ENCODE data around the gene MTHFD1L. TPM values are rescaled to one million over a fixed set of nuclear protein-coding genes. Genes with fewer than 3 reads are reported as not detected.
"Not testable (repeated sequence)": the region's sequence is repeated elsewhere in the genome, so short reads cannot be mapped to it uniquely, and the experiment has no call there.

Gene MTHFD1L
- total RNA-seq, 1 donor from 2014 or later, result 39.0 TPM

GRCh38 chr6:151119823-151120524 lies 254.5 kb downstream of the MTHFD1L start:
- no peak for DNase-seq (ENCODE audit: low read depth)

GRCh38 chr6:151121900-151122299 lies 256.4 kb downstream of the MTHFD1L start:
- DNase-seq (ENCODE audit: low read depth), result peak; percentile 97

GRCh38 chr6:151123641-151124040 lies 258.1 kb downstream of the MTHFD1L start:
- not testable (repeated sequence) for DNase-seq (ENCODE audit: low read depth)

DNA sequence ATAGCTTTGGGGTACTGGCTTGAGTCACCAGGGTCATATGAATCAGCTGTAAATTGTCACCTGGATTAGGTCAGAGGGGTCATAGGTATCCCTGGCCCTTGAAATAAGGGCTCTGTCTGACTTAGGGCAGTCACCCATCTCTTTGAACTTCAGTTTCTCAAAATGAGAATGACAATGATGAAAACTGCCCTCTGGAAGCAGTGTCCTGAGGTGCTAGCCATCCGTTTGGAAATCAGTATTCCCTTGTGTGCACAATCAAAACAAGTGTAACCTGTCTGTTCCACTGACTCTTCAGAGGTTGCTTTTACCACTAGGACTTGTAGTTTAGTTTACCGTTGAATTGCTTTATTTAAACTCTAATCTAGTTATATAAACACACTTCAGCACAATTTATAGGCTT lies 259.7 kb downstream of the MTHFD1L start:
- not testable (repeated sequence) for DNase-seq (ENCODE audit: low read depth)

DNA sequence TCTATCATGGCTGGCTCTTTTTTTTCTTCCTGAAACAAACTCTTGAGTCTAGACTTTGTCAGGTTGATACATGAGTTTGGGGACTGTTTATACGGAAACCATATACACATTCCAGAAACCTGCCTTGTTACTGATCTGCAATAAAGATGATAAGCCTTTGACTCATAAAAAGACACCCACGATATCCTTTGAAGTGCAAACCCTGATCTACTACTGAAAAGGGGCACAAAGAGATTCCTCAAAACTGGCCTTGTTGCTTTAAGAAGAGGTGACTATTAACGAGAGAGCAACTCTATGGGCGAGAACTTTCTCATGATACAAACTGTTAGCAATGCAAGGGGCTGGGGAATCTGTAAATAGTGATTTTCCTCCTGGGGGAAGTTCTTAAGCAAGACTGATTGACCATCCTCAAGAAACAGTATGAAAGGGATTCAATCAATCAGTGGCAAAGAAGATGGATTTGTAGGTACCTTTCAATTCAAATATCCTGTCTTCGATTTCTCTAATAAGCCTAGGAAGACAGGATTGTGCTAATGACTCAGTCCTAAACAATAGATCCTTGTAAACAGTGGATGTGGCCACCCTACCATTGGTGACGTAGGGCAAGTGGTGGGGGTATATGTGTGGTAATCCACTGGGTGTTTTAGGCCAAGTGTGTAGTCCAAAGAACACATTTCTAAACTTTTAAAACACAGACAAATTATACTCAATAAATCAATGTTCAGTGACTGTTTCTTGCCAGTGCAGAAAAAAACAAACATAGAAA lies 260.3 kb downstream of the MTHFD1L start:
- not testable (repeated sequence) for DNase-seq (ENCODE audit: low read depth)

DNA sequence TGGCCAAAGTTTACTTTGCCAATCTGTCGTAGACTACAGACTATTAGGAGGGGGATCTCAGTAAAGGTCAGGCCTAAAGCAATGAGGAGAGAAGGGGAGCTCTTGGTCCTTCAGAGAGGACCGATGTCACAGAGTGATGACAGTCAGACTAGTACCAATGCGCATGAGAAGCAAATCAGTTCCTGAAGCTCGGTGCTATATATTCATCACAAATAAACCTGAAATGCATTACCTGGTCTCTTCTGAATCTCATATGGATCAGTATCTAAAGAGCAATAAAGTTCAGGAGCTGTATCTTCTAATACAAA lies 260.9 kb downstream of the MTHFD1L start:
- DNase-seq (ENCODE audit: low read depth), result not testable (repeated sequence)

DNA sequence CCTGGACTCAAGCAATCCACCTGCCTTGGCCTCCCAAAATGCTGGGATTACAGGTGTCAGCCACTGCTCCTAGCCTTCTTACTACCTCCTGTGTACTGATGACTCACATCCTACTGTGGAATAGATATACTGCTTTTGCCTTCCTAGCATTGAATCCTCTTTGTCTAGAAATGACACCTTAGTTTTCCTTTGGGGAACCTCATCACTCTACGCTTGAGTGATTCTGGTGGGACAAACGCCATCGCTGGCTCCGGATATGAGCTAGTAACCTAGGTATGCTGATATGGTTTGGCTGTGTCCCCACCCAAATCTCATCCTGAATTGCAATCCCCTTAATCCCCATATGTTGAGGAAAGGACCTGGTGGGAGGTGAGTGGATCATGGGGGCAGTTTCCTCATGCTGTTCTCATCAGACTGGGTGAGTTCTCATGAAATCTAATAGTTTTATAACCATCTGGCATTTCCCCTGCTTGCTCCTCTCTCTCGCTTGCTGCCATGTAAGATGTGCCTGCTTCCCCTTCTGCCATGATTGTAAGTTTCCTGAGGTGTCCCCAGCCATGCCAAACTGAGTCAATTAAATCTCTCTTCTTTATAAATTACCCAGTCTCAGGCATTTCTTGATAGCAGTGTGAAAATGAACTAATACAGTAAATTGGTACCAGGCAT lies 261.8 kb downstream of the MTHFD1L start:
- DNase-seq (ENCODE audit: low read depth), result not testable (repeated sequence)

GRCh38 chr6:151128763-151129370 lies 263.4 kb downstream of the MTHFD1L start:
- no peak for DNase-seq (ENCODE audit: low read depth)

- no peak for DNase-seq (ENCODE audit: low read depth)
Measured at GRCh38 chr6:151130329-151130728, 264.8 kb downstream of the MTHFD1L start.

DNA sequence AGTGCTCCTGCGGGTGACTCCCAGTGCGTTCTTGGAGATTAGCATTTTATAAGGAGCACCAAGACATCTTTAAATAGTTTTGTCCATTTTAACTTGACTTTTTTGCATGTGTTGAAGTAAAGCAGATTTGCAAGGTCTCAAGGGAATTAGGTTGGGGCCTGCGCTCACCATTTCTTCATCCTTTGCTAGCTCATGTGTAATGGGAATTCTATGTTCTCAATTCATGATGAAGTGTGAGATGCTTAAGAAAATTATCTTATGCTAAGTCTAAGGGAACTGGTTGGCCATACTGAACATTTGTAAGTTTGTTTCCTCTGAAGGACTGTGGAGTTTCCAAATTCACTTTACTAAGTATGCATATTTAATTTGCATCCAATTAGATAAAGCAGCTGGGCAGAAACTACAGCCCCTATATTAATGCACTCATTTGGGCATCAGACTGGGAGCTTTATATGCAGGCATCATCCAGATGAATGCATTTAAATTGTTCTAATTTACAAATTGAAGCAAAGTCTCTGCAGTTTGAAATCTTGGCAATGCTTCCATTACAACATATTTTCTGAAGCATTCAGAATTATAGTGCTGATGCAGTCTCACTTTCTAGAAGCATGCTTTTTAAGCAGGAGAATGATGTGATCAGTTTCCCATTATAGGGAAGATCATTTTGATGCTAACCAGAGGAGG lies 266.0 kb downstream of the MTHFD1L start:
- DNase-seq (ENCODE audit: low read depth), result no peak

GRCh38 chr6:151136141-151136755 lies 270.7 kb downstream of the MTHFD1L start:
- DNase-seq (ENCODE audit: low read depth), result no peak

GRCh38 chr6:151137542-151137941 lies 272.0 kb downstream of the MTHFD1L start:
- DNase-seq (ENCODE audit: low read depth), result no peak

GRCh38 chr6:151139524-151139923 lies 274.0 kb downstream of the MTHFD1L start:
- DNase-seq (ENCODE audit: low read depth), result no peak

DNA sequence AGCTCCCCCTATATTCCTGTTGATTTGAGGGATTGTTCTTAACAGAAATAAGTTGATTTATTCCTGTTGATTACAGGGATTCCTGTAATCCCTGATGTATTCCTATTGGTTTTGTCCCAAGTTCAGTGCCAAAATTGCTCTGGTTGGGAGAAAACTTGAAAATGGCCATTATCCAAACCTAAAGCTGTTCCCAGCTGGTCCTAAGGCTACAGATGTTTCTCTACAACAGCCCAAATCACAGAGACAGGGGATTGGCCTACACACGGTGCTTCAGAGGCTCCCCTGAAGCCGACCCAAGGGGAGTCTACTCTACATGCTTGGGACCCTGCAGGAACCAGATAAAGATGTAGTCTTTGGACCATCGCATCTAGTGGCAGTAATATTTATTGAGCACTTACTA lies 275.3 kb downstream of the MTHFD1L start:
- DNase-seq (ENCODE audit: low read depth), result no peak

DNA sequence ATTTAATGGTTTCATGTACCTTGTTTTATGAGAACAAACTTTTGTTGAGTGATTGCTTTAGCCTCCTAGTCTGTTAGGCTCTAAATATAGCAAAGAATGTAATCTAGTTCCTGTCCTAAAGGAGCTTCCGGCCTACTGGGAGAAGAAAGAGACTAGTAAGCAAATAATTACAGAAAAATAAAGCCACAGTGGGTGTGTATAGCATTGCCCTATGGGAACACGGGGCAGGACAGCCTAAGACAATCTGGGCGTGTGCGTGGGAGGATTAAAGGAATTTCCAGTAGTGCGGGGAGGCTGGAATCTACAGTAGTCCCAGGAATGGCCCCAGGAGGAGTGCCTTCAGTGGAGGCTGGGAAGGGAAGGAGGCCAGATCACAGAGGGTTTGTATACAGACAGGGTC lies 276.2 kb downstream of the MTHFD1L start:
- DNase-seq (ENCODE audit: low read depth), result peak; percentile 35

- peak; percentile 93 for DNase-seq (ENCODE audit: low read depth)
Measured at GRCh38 chr6:151142676-151143075, 277.2 kb downstream of the MTHFD1L start.

DNA sequence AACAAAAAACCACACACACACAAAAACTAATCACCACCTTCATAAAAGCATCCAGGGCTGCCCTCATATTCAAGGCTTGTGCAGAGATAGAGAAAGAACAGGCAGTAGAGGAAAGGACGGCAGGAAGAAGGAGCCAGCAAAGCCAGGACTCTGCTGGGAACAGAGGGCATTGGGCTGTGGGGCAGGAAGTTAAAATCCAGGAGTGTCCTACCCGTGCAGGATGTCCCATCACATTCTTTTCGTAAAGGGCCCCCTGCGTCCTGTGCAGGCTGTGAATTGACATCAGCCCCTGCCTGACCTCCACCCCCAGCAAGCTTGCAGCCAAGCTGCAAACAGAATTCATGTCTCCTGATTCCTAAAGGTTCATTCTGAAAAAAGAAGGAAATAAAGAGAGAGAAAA lies 277.8 kb downstream of the MTHFD1L start:
- no peak for DNase-seq (ENCODE audit: low read depth)

DNA sequence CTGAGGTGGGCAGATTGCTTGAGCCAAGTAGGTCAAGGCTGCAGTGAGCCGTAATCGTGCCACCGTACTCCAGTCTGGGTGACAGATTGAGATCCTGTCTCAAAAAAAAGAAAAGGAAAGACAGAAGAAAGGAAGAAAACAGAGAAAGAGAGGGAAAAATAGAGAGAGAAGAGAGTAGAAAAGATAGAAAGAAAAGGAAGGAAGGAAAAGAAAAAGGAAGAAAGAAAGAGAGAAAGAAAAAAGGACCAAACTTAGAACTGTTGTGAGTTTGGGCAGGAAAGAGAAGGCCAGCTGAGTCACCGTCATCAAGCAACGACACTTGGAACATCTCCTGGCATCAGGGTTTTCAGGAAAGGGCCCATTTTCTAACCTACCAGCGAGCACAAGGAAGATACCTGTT lies 278.3 kb downstream of the MTHFD1L start:
- no peak for DNase-seq (ENCODE audit: low read depth)

GRCh38 chr6:151147118-151147832 lies 281.8 kb downstream of the MTHFD1L start:
- no peak for DNase-seq (ENCODE audit: low read depth)

- no peak for DNase-seq (ENCODE audit: low read depth)
Measured at GRCh38 chr6:151148111-151148510, 282.6 kb downstream of the MTHFD1L start.

Data from myocyte (in vitro differentiated cells).